Activated naive CD4-positive, alpha-beta T cell treated with anti-CD3 and anti-CD28 coated beads, Interleukin-2, amount 50 U/mL, for 16 hours (primary cell): ENCODE measurements around the gene PLSCR5.

Source experiments
- DNase-seq: peaks from one replicate; pipeline ENCODE4 v3.0.0-alpha.2; 2020

PLSCR5 gene

GRCh38 chr3:146605106-146605505 is at the start of gene PLSCR5:
TSS of gene PLSCR5 (minus strand) at chr3:146605346. CDS start at chr3:146605212, 134 bp downstream.
- DNase-seq: no peak

- no peak for DNase-seq
These were observed 48.8 kb upstream of the PLSCR5 start for GRCh38 chr3:146653978-146654377.

- no peak for DNase-seq
These were observed 45.7 kb upstream of the PLSCR5 start for GRCh38 chr3:146650691-146651442.

GRCh38 chr3:146646261-146646660 is 41.1 kb upstream of the PLSCR5 start:
- DNase-seq: no peak

GRCh38 chr3:146640955-146641867 is 36.1 kb upstream of the PLSCR5 start:
- DNase-seq: no peak

- no peak for DNase-seq
These were observed 35.2 kb upstream of the PLSCR5 start for GRCh38 chr3:146640361-146640760.

- DNase-seq: no peak
These were observed 33.6 kb upstream of the PLSCR5 start for GRCh38 chr3:146638718-146639117.

- DNase-seq: no peak
These were observed 32.7 kb upstream of the PLSCR5 start for GRCh38 chr3:146637871-146638270.

GRCh38 chr3:146636881-146637280 is 31.7 kb upstream of the PLSCR5 start:
- DNase-seq: no peak

- DNase-seq: no peak
These were observed 29.2 kb upstream of the PLSCR5 start for GRCh38 chr3:146634346-146634745.

- DNase-seq: no peak
These were observed 23.5 kb upstream of the PLSCR5 start for GRCh38 chr3:146628671-146629070.

GRCh38 chr3:146626403-146627122 is 21.4 kb upstream of the PLSCR5 start:
- DNase-seq: no peak

- DNase-seq: no peak
These were observed 20.1 kb upstream of the PLSCR5 start for GRCh38 chr3:146625186-146625775.

- DNase-seq: no peak
These were observed 16.6 kb upstream of the PLSCR5 start for GRCh38 chr3:146621723-146622122.

- no peak for DNase-seq
These were observed 6.9 kb upstream of the PLSCR5 start for GRCh38 chr3:146612015-146612414.

GRCh38 chr3:146611096-146611495 is 6.0 kb upstream of the PLSCR5 start:
- no peak for DNase-seq

- no peak for DNase-seq
These were observed 6.6 kb downstream of the PLSCR5 start for GRCh38 chr3:146598535-146598934.

- no peak for DNase-seq
These were observed 10.2 kb downstream of the PLSCR5 start for GRCh38 chr3:146594843-146595482.

- DNase-seq: no peak
These were observed 11.4 kb downstream of the PLSCR5 start for GRCh38 chr3:146593776-146594175.

GRCh38 chr3:146590521-146590920 is 14.6 kb downstream of the PLSCR5 start:
- no peak for DNase-seq

- no peak for DNase-seq
These were observed 15.1 kb downstream of the PLSCR5 start for GRCh38 chr3:146589899-146590508.

GRCh38 chr3:146585156-146585555 is 20.0 kb downstream of the PLSCR5 start:
- no peak for DNase-seq
